Measurements from ENCODE around the gene KRTAP3-3.

KRTAP3-3 gene

DNA sequence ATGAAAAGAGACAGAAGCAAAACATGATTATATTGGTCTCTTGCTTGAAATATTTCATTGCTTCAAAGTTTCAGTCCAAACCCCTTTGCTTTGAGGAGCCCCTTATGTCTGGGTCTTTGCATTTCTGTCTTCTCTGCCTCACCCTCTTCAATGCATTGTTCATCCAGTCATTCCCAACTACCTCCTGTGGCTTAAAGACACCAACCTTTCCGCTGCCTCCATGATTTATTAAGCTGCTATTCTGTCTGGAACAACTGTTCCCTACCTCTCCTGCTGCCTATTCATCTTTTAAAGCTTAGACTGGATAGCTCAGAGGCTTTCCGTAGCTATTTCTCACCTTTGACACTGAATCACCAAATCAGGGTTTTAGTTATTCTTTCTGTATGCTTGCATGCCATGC lies 3.4 kb upstream of the KRTAP3-3 start:
- no peaks in the 10 kb centered on the region for H3K9me2 ChIP-seq (replicated peaks; ENCODE audit: control insufficient read depth, low read length)
- no peaks in the 10 kb centered on the region for H4K20me1 ChIP-seq (ENCODE audit: control insufficient read depth, insufficient read depth, low read depth, low read length)
- no peak for TF ChIP-seq EZH2phosphoT487 (IDR thresholded peaks at IDR 0.05; ENCODE audit: borderline replicate concordance, low read length)
- TF ChIP-seq, protein P1, sequence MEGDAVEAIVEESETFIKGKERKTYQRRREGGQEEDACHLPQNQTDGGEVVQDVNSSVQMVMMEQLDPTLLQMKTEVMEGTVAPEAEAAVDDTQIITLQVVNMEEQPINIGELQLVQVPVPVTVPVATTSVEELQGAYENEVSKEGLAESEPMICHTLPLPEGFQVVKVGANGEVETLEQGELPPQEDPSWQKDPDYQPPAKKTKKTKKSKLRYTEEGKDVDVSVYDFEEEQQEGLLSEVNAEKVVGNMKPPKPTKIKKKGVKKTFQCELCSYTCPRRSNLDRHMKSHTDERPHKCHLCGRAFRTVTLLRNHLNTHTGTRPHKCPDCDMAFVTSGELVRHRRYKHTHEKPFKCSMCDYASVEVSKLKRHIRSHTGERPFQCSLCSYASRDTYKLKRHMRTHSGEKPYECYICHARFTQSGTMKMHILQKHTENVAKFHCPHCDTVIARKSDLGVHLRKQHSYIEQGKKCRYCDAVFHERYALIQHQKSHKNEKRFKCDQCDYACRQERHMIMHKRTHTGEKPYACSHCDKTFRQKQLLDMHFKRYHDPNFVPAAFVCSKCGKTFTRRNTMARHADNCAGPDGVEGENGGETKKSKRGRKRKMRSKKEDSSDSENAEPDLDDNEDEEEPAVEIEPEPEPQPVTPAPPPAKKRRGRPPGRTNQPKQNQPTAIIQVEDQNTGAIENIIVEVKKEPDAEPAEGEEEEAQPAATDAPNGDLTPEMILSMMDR (IDR thresholded peaks at IDR 0.05; ENCODE audit: low read depth, low read length, poor library complexity, severe bottlenecking) = no peak
- H3K4me2 ChIP-seq (ENCODE audit: low read length) = no peak overlapping the region
- no peaks in the 10 kb centered on the region for H3F3A ChIP-seq (ENCODE audit: control insufficient read depth, insufficient read depth)
- no peaks in the 10 kb centered on the region for H3K36me3 ChIP-seq (ENCODE audit: control insufficient read depth, low read length)
- H3K4me1 ChIP-seq (ENCODE audit: control insufficient read depth, low read length) = no peaks in the 10 kb centered on the region
- no peak overlapping the region for H3K27ac ChIP-seq (ENCODE audit: low read depth, low read length)
- peaks cover 29% of the 10 kb centered on the region for H3K27me3 ChIP-seq (ENCODE audit: control insufficient read depth, low read length)
- H3K9me3 ChIP-seq (ENCODE audit: control insufficient read depth, insufficient read depth, low read length) = no peaks in the 10 kb centered on the region
- H3K4me3 ChIP-seq (ENCODE audit: low read length) = no peak overlapping the region
- no peaks in the 10 kb centered on the region for H3K79me2 ChIP-seq (ENCODE audit: control insufficient read depth, low read length)

DNA sequence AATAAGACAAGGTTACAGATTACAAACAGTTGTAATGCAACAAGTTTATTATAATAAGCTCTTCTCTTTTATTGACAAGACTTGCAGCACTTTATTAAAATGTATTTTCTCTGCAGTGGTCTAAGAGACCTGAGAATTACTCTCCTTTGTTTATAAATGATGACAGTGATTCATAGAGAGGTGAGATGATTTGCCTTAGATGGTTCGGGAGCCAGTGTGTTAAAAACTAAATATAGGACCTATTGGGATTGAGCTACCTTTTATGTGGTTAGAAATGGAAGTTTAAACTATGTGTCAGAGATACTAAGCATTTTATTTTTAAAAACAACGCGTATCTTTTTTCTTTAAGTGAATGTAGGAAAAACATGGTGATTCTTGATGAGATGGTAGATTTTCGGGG lies 2.9 kb upstream of the KRTAP3-3 start:
- Histone ChIP-seq H3K27ac (ENCODE audit: low read depth, low read length) (no peak overlapping the region), H3K4me2 (ENCODE audit: low read length) (no peak overlapping the region), H3K4me1 (ENCODE audit: control insufficient read depth, low read length) (no peaks in the 10 kb centered on the region), H3F3A (ENCODE audit: control insufficient read depth, insufficient read depth) (no peaks in the 10 kb centered on the region), H3K79me2 (ENCODE audit: control insufficient read depth, low read length) (no peaks in the 10 kb centered on the region), H3K27me3 (ENCODE audit: control insufficient read depth, low read length) (peaks cover 32% of the 10 kb centered on the region), H4K20me1 (ENCODE audit: control insufficient read depth, insufficient read depth, low read depth, low read length) (no peaks in the 10 kb centered on the region), H3K36me3 (ENCODE audit: control insufficient read depth, low read length) (no peaks in the 10 kb centered on the region), H3K9me3 (ENCODE audit: control insufficient read depth, insufficient read depth, low read length) (no peaks in the 10 kb centered on the region), H3K9me2 (replicated peaks; ENCODE audit: control insufficient read depth, low read length) (no peaks in the 10 kb centered on the region), H3K4me3 (ENCODE audit: low read length) (no peak overlapping the region)
- no peak for TF ChIP-seq EZH2phosphoT487 (IDR thresholded peaks at IDR 0.05; ENCODE audit: borderline replicate concordance, low read length)
- TF ChIP-seq, protein P1 (IDR thresholded peaks at IDR 0.05; ENCODE audit: low read depth, low read length, poor library complexity, severe bottlenecking) = no peak

DNA sequence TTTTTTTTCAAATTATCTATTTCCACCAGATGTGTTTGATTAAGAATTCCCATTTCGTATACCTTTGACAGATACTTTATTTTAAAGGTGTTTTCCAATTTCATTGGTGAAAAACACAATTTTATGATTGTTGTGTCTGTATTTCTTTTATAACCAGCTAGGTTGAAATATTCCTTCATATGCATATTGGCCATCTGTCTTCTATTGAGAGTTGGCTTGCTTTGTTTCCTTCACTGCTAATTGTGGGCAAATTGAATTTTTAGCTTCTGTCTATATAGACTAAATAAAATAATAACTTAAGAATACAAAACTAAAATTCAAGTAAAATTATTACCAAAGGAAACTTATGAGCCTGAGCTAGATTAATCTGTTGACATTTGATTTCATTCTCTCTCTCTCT lies 1.2 kb upstream of the KRTAP3-3 start:
- Histone ChIP-seq H3F3A (ENCODE audit: control insufficient read depth, insufficient read depth) (no peaks in the 10 kb centered on the region), H3K27me3 (ENCODE audit: control insufficient read depth, low read length) (peaks cover 26% of the 10 kb centered on the region), H3K79me2 (ENCODE audit: control insufficient read depth, low read length) (no peaks in the 10 kb centered on the region), H3K36me3 (ENCODE audit: control insufficient read depth, low read length) (no peaks in the 10 kb centered on the region), H3K9me2 (replicated peaks; ENCODE audit: control insufficient read depth, low read length) (no peaks in the 10 kb centered on the region), H3K4me3 (ENCODE audit: low read length) (no peak overlapping the region), H3K27ac (ENCODE audit: low read depth, low read length) (no peak overlapping the region), H3K4me1 (ENCODE audit: control insufficient read depth, low read length) (no peaks in the 10 kb centered on the region), H3K9me3 (ENCODE audit: control insufficient read depth, insufficient read depth, low read length) (no peaks in the 10 kb centered on the region), H4K20me1 (ENCODE audit: control insufficient read depth, insufficient read depth, low read depth, low read length) (no peaks in the 10 kb centered on the region), H3K4me2 (ENCODE audit: low read length) (no peak overlapping the region)
- TF ChIP-seq, protein P1 (IDR thresholded peaks at IDR 0.05; ENCODE audit: low read depth, low read length, poor library complexity, severe bottlenecking) = no peak
- TF ChIP-seq EZH2phosphoT487 (IDR thresholded peaks at IDR 0.05; ENCODE audit: borderline replicate concordance, low read length) = no peak

DNA sequence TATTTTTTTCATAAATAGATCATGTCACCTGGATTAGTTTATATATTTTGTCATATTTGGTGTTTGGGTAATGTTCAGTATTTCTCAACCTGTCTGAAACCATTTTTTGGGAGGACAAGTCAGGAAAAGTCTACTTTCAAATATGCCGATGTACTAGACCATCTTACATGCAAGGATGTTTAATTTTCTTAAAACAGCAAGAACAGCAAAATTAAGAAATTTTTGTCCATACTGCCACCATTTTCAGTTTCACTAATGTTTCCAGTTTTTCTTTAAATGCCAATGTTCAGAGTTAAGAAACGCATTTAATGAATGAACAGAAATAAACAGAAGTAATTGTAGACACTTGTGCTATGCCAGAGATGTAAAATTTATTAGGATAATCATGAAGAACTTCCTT lies 880 bp downstream of the KRTAP3-3 start:
- Histone ChIP-seq H4K20me1 (ENCODE audit: control insufficient read depth, insufficient read depth, low read depth, low read length) (no peaks in the 10 kb centered on the region), H3K9me2 (replicated peaks; ENCODE audit: control insufficient read depth, low read length) (no peaks in the 10 kb centered on the region), H3K27me3 (ENCODE audit: control insufficient read depth, low read length) (peaks cover 25% of the 10 kb centered on the region), H3K4me3 (ENCODE audit: low read length) (no peak overlapping the region), H3K4me2 (ENCODE audit: low read length) (no peak overlapping the region), H3K79me2 (ENCODE audit: control insufficient read depth, low read length) (no peaks in the 10 kb centered on the region), H3K27ac (ENCODE audit: low read depth, low read length) (no peak overlapping the region), H3K36me3 (ENCODE audit: control insufficient read depth, low read length) (no peaks in the 10 kb centered on the region), H3K4me1 (ENCODE audit: control insufficient read depth, low read length) (no peaks in the 10 kb centered on the region), H3F3A (ENCODE audit: control insufficient read depth, insufficient read depth) (no peaks in the 10 kb centered on the region), H3K9me3 (ENCODE audit: control insufficient read depth, insufficient read depth, low read length) (no peaks in the 10 kb centered on the region)
- no peak for TF ChIP-seq EZH2phosphoT487 (IDR thresholded peaks at IDR 0.05; ENCODE audit: borderline replicate concordance, low read length)
- TF ChIP-seq, protein P1 (IDR thresholded peaks at IDR 0.05; ENCODE audit: low read depth, low read length, poor library complexity, severe bottlenecking) = no peak

Measured in DOHH2 (cell line).